Effector CD8-positive, alpha-beta T cell (primary cell): ENCODE data around the gene TMEM168.
"Not testable (repeated sequence)": the region's sequence is repeated elsewhere in the genome, so short reads cannot be mapped to it uniquely, and the experiment has no call there.

Experiments
- DNase-seq: peaks from one replicate; lab custom pipeline; 2025; lab: John Stamatoyannopoulos, UW

The TMEM168 gene

DNA sequence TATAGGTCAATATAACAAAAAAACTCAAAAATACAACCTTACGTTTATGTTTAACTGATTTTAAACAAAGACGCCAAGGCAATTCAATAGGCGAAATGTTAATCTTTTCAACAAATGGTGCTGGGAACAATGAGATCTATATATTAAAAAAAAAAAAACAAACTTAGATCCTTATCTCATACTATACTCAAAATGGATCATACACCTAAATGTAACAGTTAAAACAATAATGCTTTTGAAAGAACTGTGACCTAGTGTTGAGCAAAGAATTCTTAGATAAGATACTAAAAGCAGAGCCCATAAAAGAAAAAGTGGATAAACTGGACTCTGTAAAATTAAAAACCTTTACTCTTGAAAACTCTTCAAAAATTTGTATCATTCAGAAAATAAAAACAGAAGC lies 8.6 kb downstream of the TMEM168 start:
- no peak for DNase-seq

DNA sequence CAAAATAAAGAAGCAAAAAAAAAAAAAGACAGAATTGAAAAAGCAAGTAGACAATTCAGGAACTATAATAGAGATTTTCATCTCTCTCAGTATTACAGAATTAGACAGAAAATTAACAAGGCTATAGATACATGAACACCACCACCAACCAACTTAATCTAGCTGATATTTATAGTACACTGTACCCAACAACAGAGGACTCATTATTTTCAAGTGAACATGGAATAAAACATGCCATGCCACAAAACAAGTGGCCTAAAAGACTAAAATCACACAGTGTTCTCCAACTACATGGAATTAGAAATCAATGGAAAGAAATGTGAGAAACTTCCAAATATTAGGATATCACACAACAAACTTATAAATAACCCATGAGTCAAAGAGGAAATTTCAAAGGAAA lies 9.1 kb downstream of the TMEM168 start:
- no peak for DNase-seq

DNA sequence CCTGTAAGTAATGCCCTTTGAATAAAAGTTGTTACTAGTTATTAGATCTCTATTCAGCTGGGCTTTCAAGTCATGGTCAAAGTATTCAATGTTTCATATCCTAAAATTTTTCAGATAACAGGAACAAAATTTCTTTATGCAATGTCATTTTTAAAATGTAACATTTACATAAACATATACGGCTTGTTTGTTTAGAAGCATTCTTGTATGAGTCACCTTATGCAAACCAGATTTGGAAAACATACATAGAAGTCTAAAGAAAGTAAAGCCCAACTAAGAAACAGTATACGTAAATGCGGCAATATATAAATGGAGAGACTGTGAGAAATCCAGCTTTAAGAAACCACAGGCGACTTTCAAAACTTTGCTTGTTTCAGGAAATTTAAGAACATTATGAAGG lies 10.5 kb downstream of the TMEM168 start:
- no peak for DNase-seq

DNA sequence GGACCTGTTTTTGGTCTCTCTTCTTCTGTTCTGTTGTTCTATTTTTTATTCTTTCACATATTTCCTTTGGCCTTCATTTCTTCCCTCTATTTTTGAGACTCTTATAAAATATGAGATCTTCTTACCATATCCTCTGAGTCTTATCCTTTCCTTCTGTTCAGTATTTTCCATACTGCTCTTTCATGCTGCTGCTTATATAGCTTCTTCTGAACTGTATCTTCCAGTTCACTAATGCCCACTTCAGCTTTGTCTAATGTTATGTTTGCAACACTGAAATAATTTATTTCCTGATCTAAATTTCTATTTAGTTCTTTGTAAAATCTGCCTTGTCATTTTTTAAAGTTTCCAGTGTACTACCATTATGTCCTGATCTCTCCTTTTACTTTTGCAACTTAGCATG lies 12.8 kb downstream of the TMEM168 start:
- no peak for DNase-seq

DNA sequence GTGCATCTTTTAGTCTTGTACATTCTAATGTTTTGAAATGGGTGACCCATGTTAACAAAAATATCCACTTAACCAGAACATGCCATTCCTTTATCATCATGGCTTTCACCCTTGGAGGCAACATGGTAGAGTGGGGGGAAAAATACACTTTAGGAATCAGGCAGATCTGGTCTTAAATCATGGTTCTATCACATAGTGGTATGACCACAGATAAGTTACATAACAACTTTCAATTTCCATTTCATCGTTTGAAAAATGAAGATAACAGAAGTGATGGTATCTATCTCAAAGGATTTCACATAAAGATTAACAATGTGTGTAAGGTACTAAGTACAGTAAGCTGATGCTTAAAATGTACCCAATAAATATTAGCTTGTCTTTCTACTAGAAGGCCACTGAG lies 19.0 kb downstream of the TMEM168 start:
- DNase-seq, result no peak

DNA sequence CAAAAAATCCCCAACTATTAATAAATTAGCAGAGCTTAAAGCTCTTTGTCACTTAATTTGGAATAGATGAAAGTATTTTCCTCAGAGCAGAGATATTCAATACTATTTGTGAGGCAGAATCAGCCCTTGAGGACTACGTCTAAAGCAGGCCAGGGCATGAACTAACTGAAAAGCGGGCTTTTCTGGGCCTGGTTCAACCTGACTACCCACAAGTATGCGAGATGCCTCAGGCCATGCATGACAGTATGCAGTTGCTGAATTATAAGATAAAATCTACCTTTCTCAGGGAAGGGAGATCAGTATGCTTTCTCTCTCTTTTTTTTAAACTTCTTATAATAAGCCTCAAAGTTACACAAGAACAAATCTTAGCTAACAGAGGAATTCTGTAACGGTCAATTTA lies 20.1 kb downstream of the TMEM168 start:
- no peak for DNase-seq

DNA sequence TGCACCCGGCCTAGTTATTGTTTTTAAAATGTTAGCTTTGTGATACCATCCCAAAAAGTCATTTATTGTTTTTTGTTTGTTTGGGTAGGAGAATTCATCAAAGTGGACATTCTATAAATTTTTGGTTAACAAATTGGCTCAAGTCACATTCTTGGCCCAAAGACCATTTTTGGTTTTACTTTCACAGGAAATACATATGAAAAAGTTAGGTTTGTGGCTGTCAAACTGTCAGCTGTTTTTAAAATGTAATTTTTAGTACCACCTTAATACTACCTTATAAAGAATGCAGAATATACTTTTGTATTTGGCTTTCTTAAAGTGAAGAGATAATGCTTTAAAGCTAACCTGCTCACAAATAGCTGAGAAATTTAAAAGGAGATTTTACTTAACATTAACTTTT lies 25.1 kb downstream of the TMEM168 start:
- DNase-seq, result no peak

DNA sequence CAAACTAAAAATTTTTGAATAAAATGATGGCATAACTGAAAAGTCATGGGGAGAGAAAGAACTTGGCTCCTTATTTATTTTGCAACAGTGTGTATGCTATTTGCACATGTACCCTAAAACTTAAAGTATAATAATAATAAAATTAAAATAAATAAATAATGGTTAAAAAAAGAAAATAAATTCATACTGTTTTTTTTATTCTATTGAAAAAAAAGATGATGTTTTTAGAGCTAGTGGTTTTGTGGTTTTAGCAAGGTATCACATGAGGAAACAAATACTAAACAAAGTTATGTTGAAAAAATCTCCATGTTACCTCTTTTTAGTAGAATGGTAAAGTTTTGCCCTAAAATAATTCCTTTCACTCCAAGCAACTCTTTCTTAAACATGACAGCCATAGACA lies 26.2 kb downstream of the TMEM168 start:
- DNase-seq, result no peak

DNA sequence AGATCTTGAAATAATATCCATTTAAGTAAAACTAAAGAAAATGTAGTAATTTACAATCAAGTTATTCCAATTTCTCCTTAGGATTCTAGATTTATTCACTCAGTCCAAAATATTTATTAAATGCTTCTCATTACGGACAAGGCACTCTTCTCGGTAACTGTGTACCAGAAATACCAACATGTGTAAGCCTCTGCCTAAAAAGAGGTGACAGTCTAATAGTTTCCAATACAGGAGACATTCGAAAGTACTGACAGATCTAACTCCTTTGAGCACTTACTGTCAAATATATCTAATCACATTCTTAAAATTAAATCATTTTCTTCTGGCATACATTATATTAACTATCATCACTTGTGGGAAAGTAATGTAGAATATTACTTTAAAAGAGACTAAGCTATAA lies 26.9 kb downstream of the TMEM168 start:
- DNase-seq, result no peak

DNA sequence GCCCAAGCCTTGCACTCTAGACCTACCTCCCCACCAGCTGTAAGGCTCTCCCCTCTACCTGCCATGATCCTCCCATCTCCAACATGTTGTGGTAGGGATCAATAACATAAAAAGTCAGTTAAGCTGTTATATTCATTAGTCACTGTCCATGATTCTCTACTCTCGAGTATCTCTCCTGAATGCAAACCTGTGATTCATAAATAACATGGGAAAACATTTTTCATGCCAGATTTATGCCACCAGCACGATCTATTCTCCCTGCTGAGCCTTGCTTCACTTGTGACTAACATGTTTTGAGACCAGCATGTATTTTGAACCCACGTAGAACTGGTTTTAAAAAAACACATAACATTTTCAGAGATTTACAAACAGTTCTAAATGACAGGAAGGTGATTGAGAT lies 30.3 kb downstream of the TMEM168 start:
- no peak for DNase-seq

DNA sequence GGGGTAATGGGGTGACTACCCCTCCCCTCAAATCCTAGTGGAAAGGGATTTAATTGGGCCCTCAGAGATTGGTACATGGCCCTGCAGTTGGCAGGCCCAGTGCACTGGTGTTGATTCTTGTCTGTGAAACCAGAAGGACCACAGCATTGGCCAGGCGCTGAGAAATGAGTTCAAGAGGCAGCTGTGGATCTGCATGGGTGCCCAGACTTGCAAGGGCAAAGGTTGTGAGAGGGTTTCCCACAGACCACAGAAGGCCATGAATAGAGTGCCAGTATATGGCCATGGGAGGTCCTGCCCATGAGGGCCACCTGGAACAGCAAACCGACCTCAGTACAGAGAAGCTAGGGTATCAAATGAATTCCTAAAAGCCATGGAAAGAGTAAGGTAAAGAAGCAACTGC lies 32.9 kb downstream of the TMEM168 start:
- no peak for DNase-seq

DNA sequence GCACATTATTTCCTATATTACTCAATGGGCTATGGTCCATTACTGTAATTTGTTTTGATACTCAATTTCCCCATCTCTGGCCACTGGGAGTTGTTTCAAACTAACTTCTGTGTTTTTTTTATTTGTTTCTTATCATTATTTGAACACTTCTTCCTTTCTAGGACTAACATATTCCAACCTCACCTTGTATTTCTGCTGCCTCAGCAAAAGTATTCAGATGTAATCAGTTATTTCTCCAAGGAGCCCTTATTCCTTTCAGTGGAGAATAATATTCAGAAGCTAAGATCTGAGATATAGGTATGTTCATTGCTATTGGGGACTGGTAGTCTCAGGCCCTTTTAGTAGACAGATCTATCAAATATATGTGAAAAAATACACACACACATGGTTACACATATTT lies 36.9 kb downstream of the TMEM168 start:
- DNase-seq, result no peak

DNA sequence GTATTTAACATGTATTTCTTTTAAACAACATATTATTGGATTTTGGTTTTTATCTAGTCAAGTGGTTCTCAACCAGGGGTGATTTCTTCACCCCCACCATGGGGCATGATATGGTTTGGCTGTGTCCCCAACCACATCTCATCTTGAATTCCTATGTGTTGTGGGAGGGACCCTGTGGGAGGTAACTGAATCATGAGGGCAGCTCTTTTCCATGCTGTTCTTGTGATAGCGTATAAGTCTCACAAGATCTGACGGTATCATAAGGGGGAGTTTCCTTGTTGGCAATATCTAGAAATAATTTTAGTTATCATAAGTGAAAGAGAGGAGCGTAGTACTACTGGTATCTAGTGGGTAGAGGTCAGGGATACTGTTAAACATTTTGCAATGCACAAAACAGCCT lies 37.6 kb downstream of the TMEM168 start:
- DNase-seq, result no peak

DNA sequence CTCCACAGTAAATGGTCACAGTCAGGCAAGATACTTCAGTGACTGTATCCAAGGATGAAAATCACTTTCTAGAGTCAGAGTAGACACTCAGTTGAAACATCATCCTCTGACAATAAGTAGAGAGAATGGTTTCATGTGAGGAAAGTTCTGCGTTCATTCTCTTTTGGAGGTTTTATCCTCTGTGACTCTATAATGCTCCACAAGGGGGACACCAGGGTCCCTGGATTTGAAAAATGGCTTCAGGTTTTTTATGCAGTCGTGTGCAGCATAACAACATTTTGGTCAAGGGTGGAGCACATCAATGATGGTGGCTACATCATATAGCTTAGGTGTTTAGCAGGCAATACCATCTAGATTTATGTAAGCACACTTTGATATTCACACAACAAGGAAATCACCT lies 40.4 kb downstream of the TMEM168 start:
- DNase-seq, result no peak

DNA sequence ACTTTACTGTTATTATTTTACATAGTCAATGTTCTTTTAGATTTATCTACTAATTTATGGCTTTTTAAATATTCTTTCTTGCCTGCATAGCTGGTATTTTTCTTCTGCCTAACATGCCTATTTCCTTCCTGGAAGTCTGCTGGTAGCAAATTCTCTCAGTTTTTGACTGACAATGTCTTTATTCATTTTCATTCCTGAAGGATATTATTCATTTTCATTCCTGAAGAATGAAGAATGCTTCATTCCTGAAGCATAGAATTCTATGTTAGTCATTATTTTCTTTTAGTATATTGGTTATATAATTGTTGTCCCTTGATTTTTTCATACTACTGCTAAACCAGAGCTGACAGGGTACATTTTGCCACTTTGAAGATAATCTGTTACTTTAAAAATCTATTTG lies 41.8 kb downstream of the TMEM168 start:
- DNase-seq, result no peak

DNA sequence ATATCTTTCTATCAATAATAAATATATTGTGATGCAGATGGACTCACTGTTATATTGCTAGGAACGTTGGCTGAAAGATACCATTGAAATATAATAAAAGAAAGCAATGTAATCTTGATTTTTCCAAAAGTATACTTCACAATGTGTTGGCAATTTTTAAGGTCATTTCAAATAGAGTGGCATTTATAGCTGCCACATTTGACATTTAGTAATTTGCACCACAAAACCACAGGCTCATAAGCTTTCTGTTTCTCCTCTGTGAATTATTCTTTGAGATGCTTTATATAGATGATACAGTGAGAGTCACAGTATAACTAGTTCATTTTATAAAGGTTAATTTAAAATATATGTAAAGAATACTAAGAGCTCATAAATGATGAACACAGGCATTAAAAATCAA lies 44.6 kb downstream of the TMEM168 start:
- DNase-seq, result no peak

DNA sequence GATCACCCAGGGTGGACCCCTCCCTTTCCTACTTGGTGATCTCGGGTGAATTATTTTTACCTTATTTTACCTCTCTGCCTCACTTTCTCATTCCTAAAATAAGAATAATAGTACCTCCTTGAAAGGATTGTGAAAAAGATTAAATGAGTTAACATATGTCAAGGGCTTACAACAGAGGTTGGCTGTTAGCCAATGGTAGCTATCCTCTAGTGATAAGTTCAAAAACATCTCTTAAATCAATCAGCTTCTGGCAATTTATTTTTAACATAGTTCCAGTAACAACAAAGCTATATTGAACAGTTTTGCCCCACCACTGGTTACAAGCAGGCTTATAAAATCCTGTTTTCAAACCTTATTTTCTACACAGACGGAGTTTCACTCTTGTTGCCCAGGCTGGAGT lies 45.4 kb downstream of the TMEM168 start:
- no peak for DNase-seq

DNA sequence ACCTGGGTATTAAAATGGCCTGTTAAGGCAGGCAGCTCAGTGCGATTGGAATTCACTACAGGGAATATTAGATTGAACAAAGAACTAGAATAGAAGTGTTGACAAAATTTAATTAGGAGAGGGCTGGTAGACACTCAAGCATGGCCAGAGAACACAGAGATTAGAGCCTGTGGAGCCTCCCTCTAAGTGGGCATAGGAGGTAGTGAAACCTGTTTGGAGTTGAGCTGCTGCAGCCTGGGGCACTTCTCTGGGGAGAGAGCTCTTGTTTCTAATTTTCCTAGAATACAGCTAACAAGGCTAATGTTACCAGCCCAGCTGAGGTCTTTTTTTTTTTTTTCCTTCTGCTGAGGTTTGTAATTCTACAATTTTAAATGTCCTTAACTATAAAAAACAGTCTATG lies 46.4 kb downstream of the TMEM168 start:
- no peak for DNase-seq

DNA sequence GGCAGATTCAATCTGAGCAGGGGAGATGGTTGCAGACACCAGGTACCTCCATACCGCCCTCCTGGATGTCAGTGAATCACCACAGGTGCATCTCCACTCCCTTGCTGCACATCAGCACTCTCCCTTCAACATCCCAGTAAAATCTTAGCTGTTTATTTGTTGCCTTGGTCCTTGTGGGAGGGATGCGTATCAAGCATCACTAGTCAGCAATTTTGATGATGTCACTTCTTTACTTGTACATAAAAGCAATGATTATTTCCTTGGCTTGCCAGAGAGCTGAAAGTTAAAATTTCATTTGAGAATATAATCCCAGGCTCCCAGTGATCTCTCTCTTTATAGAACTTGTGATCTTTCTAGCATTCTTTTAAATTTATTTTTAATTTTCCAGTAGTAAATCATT lies 49.5 kb downstream of the TMEM168 start:
- no peak for DNase-seq

DNA sequence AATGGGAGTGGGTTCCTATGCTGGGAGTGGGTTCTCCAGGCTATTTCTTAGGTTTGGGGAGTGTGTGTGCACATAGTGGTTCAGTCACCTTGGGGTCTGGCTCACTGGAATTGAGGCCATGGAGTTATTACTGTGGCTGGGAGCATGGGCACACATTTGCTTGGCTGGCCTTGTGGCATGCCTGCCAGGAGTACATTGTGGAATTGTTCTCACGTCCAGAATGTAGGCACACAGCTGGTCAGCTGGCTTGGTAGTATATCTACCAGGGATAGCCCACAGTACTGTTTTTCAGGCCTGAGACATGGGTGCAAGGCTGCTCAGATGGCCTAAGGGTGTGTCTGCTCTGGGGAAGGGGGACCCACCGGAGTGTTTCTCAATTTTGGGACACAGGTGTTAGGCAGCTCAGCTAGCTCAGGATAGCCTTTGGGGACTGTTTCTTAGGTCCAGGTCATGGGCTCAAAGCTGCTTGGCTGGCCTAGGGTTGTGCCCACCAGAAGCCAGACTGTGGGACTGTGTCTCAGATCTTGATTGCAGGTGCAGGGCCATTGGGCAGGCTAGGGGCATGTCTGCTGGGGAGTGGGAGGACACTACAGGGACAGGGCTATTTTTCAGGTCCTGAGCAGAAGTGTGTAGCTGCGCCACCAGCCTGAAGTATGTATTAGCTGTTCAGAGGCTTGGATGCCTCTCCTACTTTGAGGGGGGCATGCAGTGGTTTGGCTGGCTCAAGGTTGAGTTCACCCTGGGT lies 50.6 kb downstream of the TMEM168 start:
- DNase-seq, result no peak

DNA sequence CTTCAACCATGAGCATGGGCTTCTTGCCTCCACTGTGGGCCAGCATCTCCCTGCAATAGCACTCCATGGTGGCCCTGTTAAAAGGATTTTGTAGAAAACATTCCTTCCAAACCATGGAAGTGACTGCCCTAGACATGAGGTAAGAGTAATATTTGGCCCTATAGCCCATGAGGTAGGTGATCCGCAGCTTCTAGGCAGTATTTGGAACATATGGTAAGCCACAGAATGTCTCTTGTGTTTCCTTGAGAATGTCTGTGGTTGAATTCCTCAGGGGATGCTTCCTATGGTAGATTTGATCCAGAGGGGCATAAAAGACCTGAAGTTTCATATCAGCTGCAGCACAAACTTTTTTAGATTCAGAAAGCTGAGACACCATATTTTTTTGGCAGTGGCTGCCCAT lies 54.9 kb downstream of the TMEM168 start:
- no peak for DNase-seq

DNA sequence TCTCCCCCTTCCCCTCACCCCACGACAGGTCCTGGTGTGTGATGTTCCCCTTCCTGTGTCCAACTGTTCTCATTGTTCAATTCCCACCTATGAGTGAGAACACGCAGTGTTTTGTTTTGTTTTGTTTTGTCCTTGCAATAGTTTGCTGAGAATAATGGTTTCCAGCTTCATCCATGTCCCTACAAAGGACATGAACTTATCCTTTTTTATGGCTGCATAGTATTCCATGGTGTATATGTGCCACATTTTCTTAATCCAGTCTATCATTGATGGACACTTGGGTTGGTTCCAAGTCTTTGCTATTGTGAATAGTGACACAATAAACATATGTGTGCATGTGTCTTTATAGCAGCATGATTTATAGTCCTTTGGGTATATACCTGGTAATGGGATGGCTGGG lies 58.9 kb downstream of the TMEM168 start:
- not testable (repeated sequence) for DNase-seq

DNA sequence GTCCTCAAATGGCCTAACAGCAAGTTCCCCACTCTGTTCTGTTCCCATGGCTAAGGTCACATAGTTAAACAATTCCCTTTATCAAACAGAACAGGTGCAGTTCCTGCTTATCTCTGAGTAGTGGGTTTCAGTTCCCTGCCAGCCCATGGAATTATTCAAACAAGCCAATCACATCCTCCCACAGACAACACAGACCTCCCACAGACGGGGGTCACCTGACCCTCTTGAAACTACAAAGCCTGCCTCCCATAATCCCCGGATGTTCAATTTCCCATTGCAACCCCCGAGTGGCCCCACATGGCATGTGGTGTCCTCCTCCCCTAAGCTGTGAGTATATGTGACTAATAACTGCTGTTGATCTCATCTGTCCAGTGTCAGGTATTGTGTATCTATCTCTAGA lies 64.1 kb downstream of the TMEM168 start:
- no peak for DNase-seq

DNA sequence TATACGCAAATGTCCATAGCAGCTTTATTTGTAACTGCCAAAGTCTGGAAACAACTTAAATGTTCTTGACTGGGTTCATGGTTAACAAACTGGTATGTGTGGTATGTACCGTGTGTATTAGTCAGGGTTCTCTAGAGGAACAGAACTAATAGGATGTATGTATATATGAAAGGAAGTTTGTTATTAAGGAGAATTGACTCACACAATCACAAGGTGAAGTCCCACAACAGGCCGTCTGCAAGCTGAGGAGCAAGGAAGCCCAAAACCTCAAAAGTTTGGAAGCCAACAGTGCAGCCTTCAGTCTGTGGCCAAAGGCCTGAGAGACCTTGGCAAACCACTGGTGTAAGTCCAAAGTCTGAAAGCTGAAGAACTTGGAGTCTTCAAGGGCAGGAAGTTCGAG lies 66.8 kb downstream of the TMEM168 start:
- no peak for DNase-seq

DNA sequence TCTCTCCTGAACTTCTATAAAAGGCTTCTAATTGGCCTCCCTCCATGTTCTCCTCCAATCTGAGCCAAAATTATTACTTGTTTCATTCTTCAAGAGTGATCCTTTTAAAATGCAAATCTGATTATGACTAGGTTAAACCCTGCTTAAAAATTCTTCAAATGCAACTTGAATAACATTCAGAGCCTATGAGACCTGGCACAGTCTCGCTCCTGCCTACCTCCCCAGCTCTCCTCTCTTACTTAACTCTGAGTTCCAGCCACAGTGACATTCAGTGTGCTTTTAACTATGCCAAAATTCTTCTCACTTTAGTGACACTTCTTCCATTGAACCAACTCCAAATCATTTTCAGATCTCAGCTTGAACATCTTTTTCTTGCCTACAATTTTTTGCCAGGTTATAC lies 68.8 kb downstream of the TMEM168 start:
- no peak for DNase-seq
